ENCODE measurements around the gene THUMPD2.
"Not testable (repeated sequence)": the region's sequence is repeated elsewhere in the genome, so short reads cannot be mapped to it uniquely, and the experiment has no call there.

THUMPD2 gene

GRCh38 chr2:39743269-39743776 is 35.7 kb downstream of the THUMPD2 start:
- DNase-seq, result no peak

GRCh38 chr2:39741871-39742270 is 37.2 kb downstream of the THUMPD2 start:
- DNase-seq, result no peak

- no peak for DNase-seq
These were observed 39.7 kb downstream of the THUMPD2 start for GRCh38 chr2:39739386-39739785.

- DNase-seq, result no peak
These were observed 40.1 kb downstream of the THUMPD2 start for GRCh38 chr2:39738936-39739335.

- no peak for DNase-seq
These were observed 41.4 kb downstream of the THUMPD2 start for GRCh38 chr2:39737661-39738060.

- DNase-seq, result no peak
These were observed 42.4 kb downstream of the THUMPD2 start for GRCh38 chr2:39736640-39737039.

GRCh38 chr2:39735648-39736047 is 43.4 kb downstream of the THUMPD2 start:
- DNase-seq, result no peak

- no peak for DNase-seq
These were observed 44.6 kb downstream of the THUMPD2 start for GRCh38 chr2:39734445-39734844.

- DNase-seq, result no peak
These were observed 45.9 kb downstream of the THUMPD2 start for GRCh38 chr2:39733070-39733674.

- DNase-seq, result no peak
These were observed 46.6 kb downstream of the THUMPD2 start for GRCh38 chr2:39732482-39732881.

- no peak for DNase-seq
These were observed 47.5 kb downstream of the THUMPD2 start for GRCh38 chr2:39731546-39731945.

GRCh38 chr2:39730685-39731302 is 48.3 kb downstream of the THUMPD2 start:
- DNase-seq, result no peak

- no peak for DNase-seq
These were observed 48.8 kb downstream of the THUMPD2 start for GRCh38 chr2:39730276-39730675.

- DNase-seq, result no peak
These were observed 50.1 kb downstream of the THUMPD2 start for GRCh38 chr2:39728941-39729351.

GRCh38 chr2:39728085-39728484 is 51.0 kb downstream of the THUMPD2 start:
- DNase-seq, result not testable (repeated sequence)

GRCh38 chr2:39725401-39725800 is 53.7 kb downstream of the THUMPD2 start:
- DNase-seq, result no peak

- no peak for DNase-seq
These were observed 54.3 kb downstream of the THUMPD2 start for GRCh38 chr2:39724828-39725144.

- no peak for DNase-seq
These were observed 54.9 kb downstream of the THUMPD2 start for GRCh38 chr2:39723946-39724827.

GRCh38 chr2:39723497-39723896 is 55.6 kb downstream of the THUMPD2 start:
- no peak for DNase-seq

- DNase-seq, result no peak
These were observed 58.1 kb downstream of the THUMPD2 start for GRCh38 chr2:39720970-39721369.

- no peak for DNase-seq
These were observed 59.7 kb downstream of the THUMPD2 start for GRCh38 chr2:39719317-39719716.

- no peak for DNase-seq
These were observed 60.6 kb downstream of the THUMPD2 start for GRCh38 chr2:39718483-39718882.

GRCh38 chr2:39717067-39717466 is 62.0 kb downstream of the THUMPD2 start:
- DNase-seq, result no peak

- DNase-seq, result no peak
These were observed 63.2 kb downstream of the THUMPD2 start for GRCh38 chr2:39715822-39716221.
